Body of pancreas (tissue), 4 donors: ENCODE results near the gene GRIK1. TPM values are rescaled to one million over a fixed set of nuclear protein-coding genes. Genes with fewer than 3 reads are reported as not detected.

Source experiments
- ATAC-seq: fragments of 150-250 bp; one replicate; pipeline ENCODE4 v1.9.1; 2016
- DNase-seq, 4 donors: peaks; one replicate each; pipeline ENCODE4 v3.0.0-alpha.2; 2019
- H3K27ac ChIP-seq, 4 donors: fragments of 200-600 bp; sonication (generic); 1 replicate in 3 of 4; 2 replicates in 1 of 4; pipeline versions ENCODE4 v1.5.1 to v1.6.1; 2016 to 2019; ENCODE audit warnings: mild to moderate bottlenecking in 1 of 4, mixed read lengths in 1 of 4, moderate library complexity in 1 of 4
- H3K27me3 ChIP-seq, 2 donors: fragments of 200-600 bp; sonication (generic); one replicate each; pipeline ENCODE4 v1.6.0; 2016; ENCODE audit warnings: mild to moderate bottlenecking in 1 of 2
- H3K36me3 ChIP-seq, 2 donors: fragments of 200-600 bp; sonication (generic); replicated peaks in 1 of 2; 2 replicates each; pipeline ENCODE4 v1.5.1; 2016; ENCODE audit warnings: low read depth in 2 of 2; ENCODE audit not compliant: insufficient read depth in 1 of 2
- H3K4me1 ChIP-seq: fragments of 200-600 bp; sonication (generic); one replicate; pipeline ENCODE4 v1.6.0; 2016
- H3K4me3 ChIP-seq, 2 donors: fragments of 200-600 bp; sonication (generic); 1 replicate in 1 of 2; 2 replicates in 1 of 2; pipeline ENCODE4 v1.5.1; 2016 to 2019
- H3K9me3 ChIP-seq, 3 donors: fragments of 200-600 bp; sonication (generic); 1 replicate in 2 of 3; 2 replicates in 1 of 3; pipeline ENCODE4 v1.5.1; 2016
- CTCF ChIP-seq, 7 experiments: fragments of 450-650 bp in 4 of 7; fragments of 200-600 bp in 3 of 7; sonication (generic) in 3 of 7; IDR thresholded peaks; one replicate each; pipeline ENCODE4 v1.5.1; 2016 to 2019; ENCODE audit warnings: antibody characterized with exemption in 7 of 7
- POLR2A ChIP-seq, 3 donors: fragments of 450-650 bp; IDR thresholded peaks; one replicate each; pipeline ENCODE4 v1.6.1; 2016; ENCODE audit warnings: antibody characterized with exemption in 3 of 3, mild to moderate bottlenecking in 2 of 3
- WGBS, 2 donors: methylation state at CpG; one replicate each; pipeline ENCODE4 v1.1.5; 2017; 5-methylcytosine and 5-hydroxymethylcytosine counted together
- intact Hi-C: fragments of 100-400 bp; cut with DNase I; formaldehyde crosslinking; loops from one replicate; pipeline ENCODE4 v1.15.1; 2023
- total RNA-seq, 2 donors: library from RNA; depleted of rRNA; stranded (reverse); fragments of >200 nt; gene quantifications; one replicate each; pipeline ENCODE4 v1.1.0, GENCODE V29; 2016

GRIK1 gene
- total RNA-seq, 2 donors from 2014 or later: 0.66 TPM; not detected in 1

GRCh38 chr21:29674343-29674742 is 265.5 kb downstream of the GRIK1 start:
- Histone ChIP-seq H3K4me3 (no peak overlapping the region), H3K4me1 (no peaks in the 10 kb centered on the region), H3K36me3 (no peaks in the 10 kb centered on the region), H3K27ac (no peak overlapping the region), H3K27me3 (no peaks in the 10 kb centered on the region), H3K9me3 (no peaks in the 10 kb centered on the region)
- WGBS, 2 donors: 69 to 72% methylated on average over 3 of the region's 3 CpGs
- ATAC-seq: no peak
- intact Hi-C loops: no loop called here
- no peak for DNase-seq
- TF ChIP-seq POLR2A (IDR thresholded peaks at IDR 0.05): no peak
- TF ChIP-seq CTCF (IDR thresholded peaks at IDR 0.05): no peak

- Histone ChIP-seq H3K36me3 (no peaks in the 10 kb centered on the region), H3K4me3 (no peak overlapping the region), H3K4me1 (no peaks in the 10 kb centered on the region), H3K9me3 (no peaks in the 10 kb centered on the region), H3K27ac (no peak overlapping the region), H3K27me3 (no peaks in the 10 kb centered on the region)
- DNase-seq (no peak), ATAC-seq (no peak)
- WGBS, 2 donors: 64 to 68% methylated on average over 6 of the region's 6 CpGs
- no peak for TF ChIP-seq POLR2A (IDR thresholded peaks at IDR 0.05)
- TF ChIP-seq CTCF (IDR thresholded peaks at IDR 0.05): no peak
- intact Hi-C loops: no loop called here
Observed at GRCh38 chr21:29673096-29673610, 266.6 kb downstream of the GRIK1 start.

- intact Hi-C loops: no loop called here
- TF ChIP-seq POLR2A (IDR thresholded peaks at IDR 0.05) (no peak), CTCF (IDR thresholded peaks at IDR 0.05) (no peak)
- H3K36me3 ChIP-seq: no peaks in the 10 kb centered on the region
- ATAC-seq (no peak), DNase-seq (no peak)
- H3K27me3 ChIP-seq: no peaks in the 10 kb centered on the region
- no peak overlapping the region for H3K27ac ChIP-seq
- H3K4me1 ChIP-seq: no peaks in the 10 kb centered on the region
- H3K9me3 ChIP-seq: no peaks in the 10 kb centered on the region
- H3K4me3 ChIP-seq: no peak overlapping the region
- 83% methylated on average over 4 of the region's 4 CpGs for WGBS, 2 donors
Observed at GRCh38 chr21:29671728-29672127, 268.1 kb downstream of the GRIK1 start.

- ATAC-seq: no peak
- Histone ChIP-seq H3K27ac (no peak overlapping the region), H3K4me3 (no peak overlapping the region), H3K4me1 (no peaks in the 10 kb centered on the region), H3K36me3 (no peaks in the 10 kb centered on the region), H3K27me3 (no peaks in the 10 kb centered on the region), H3K9me3 (no peaks in the 10 kb centered on the region)
- 97 to 100% methylated on average over 2 of the region's 2 CpGs for WGBS, 2 donors
- intact Hi-C loops: no loop called here
- no peak for DNase-seq
- TF ChIP-seq CTCF (IDR thresholded peaks at IDR 0.05) (no peak), POLR2A (IDR thresholded peaks at IDR 0.05) (no peak)
Observed at GRCh38 chr21:29670228-29670627, 269.6 kb downstream of the GRIK1 start.

- intact Hi-C loops: no loop called here
- Histone ChIP-seq H3K4me3 (no peak overlapping the region), H3K36me3 (no peaks in the 10 kb centered on the region), H3K27me3 (no peaks in the 10 kb centered on the region), H3K27ac (no peak overlapping the region), H3K4me1 (no peaks in the 10 kb centered on the region), H3K9me3 (no peaks in the 10 kb centered on the region)
- TF ChIP-seq CTCF (IDR thresholded peaks at IDR 0.05): no peak
- no peak for TF ChIP-seq POLR2A (IDR thresholded peaks at IDR 0.05)
- no peak for DNase-seq
- 73 to 87% methylated on average over 2 of the region's 2 CpGs for whole genome bisulfite sequencing, 2 donors
- ATAC-seq: no peak
Observed at GRCh38 chr21:29669416-29669815, 270.4 kb downstream of the GRIK1 start.
